HUDEP-2 (cell line): ENCODE data around the gene COPZ1.
A peak's percentile ranks its signal among the peaks of the same experiment; 100 is the strongest.

Experiments
- DNase-seq, 76 experiments: peaks; one replicate each; lab custom pipeline; 2025; ENCODE audit not compliant: unreplicated experiment in 76 of 76; lab: John Stamatoyannopoulos, UW

The COPZ1 gene

DNA sequence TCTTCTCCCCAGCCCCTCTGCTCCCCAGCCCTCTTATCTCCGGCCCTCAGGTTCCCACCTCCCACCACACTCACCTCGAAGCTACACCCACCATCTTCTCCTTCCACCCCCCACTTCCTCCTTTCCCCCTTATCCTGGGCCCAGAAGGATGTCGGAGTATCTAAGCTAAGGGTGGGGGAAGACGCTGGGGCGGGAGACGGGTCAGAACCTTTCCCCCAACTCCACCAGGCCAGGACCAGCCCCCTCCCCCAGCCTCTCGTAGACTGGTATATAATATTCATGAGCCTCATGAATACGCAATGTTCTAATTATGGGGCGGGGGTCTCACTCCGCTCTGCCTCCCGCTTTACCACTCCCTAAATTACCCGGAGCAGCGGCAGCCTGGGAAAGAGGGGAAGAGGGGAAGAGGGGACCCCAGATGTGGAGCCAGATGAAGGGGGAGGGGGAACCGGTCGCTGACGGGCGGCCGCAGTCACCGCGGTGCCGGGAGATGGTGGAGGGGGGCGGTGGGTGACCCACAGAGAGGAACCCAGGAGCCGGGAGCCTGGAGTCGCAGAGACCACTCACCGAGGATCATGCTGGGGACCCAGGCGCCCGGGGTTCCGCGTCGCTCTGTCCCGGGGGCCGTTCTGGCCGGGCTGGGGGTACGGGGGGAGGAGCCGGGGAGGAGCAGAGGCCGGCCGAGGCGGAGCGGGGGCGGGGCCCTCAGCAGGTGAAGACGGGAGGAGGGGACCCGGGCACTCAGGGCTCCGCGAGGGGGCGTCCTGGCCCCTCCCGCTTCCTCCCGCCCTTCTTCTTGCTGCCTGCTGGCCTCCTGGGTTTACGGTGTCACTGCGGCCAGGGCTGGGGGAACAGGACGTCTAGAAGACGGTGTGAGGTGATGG is 66.0 kb downstream of the COPZ1 start:
- peak in 10 of 76 experiments; percentile 11 to 29 (median 18) for DNase-seq

DNA sequence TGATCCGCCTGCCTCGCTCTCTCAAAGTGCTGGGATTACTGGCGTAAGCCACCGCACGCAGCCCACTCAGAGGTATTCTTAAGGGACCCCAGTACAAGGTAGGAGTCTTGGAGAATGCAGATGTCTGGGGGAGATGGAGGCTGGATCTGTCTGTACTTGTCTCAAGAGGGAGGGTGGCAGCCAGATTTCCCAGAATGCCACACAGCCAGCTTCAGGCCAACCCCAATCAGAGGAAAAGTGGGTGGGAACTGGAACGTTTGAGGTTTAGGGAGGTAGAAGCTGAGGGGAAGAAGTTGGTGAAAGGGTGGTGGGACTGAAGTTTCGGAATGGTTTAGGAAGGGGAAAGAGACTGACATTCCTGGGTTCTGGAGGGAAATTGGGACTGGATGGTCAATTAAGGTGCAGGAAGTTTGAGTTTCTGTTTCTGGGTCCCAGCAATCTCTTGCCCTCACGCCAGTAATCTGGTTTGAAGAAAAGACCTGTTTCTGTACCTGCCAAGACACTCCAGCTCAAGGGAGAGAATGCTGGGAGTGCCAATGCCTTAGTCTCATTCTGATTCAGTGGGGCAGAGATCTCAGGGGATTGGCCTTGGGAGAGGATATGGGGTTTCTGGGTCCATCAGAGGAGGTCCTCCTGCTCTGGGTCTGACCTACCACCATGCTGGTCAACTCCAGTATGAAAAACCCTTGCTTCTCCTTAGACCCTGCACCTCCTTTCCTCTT is 67.7 kb downstream of the COPZ1 start:
- DNase-seq: no peak

DNA sequence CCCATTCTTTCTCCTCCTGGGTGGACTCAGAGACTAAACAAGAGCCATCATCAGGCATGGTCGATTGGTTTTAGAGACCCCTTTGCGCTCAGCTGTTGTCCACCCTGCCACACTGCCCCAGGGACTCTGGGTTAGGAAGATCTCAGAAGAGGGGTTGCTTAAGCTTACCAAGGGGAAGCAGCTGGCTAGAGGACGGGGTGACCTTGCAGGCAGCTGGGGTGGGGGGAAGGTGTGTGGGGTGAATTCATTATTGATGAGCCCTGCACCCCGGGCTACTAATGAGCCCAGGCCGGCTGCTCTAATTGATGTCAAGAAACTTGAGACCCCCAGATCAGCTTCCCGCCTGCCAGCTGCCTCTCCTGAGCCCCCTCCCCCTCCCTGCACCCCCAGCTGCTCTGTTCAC is 68.3 kb downstream of the COPZ1 start:
- DNase-seq: no peak

DNA sequence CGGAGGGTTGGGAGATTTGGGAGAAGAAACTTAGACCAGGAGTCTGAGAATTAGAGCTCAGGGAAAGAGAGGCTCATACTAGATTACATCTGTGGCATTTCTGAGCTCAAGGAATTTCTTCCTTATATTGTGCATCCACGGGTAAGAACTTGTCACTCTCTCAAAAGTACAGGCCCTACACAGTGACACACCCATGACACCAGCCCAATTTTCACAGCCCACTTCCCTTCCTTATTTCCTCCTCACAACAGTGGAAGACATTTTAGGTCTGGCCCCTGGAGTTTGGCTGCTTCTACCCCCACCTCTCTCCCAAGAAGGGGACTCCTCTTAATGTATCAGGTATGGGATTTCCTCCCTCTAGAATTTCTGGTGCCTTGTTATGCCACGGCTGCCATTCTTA is 68.8 kb downstream of the COPZ1 start:
- DNase-seq: no peak

DNA sequence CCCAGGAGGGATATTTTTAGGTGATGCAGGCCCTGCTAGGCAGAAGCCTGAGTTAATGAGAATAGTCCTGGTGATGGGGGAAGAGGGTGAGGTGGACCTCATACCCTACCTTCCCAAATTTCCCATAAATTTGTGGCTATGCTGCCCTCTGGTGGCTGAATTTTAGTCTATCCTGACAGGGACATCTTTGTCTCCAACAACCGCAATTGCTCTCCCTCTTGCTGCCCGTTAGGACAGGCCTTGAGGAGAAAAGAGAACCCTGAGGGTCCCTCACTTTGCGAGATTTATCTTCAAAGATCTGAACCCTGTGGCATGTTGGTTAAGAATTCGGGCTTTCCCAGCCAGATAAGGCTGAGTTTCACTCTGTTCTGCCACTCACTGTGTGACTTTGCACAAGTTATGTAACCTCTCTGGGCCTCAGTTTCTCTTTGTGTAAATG is 69.4 kb downstream of the COPZ1 start:
- DNase-seq: peak in 41 of 76 experiments; percentile 10 to 63 (median 30)

DNA sequence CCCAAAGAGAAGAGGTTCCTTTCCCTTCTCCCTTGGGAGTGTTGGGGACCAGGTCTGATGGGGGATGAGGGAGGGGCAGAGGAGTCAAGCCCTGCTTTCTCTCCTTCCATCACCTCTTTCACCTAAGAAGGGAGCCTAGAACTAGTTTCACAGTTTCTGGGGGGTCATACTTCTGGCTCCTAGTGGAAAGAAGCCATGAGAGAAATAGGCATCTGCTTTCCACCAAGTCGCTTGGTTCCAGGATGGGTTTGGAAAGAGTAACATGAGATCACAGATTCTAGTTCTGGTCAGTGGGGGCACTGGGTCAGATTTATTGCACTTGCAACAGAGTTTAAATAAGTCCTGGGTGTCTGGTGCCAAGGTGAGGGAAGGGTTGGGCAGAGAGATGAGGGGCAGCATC is 70.1 kb downstream of the COPZ1 start:
- DNase-seq: no peak

DNA sequence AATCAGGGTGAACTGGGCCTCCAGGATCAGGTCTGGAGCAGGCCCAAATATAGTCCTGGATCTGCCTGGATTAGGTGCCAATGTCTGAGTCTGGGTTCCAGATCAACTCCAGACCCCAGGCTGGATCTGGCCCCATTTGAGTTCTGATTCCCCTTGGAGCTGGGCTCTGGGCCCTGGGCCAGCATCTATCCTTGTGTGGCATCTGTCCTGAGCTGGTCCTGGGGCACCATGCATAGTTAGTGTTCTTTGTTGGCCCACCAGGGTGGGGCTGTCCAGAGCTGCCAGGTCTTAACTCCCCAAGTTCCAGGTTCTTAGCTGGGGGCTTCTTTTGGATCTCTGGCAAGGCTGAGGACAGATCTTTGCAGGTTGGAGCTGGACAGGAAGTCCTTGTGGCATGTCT is 70.6 kb downstream of the COPZ1 start:
- no peak for DNase-seq

DNA sequence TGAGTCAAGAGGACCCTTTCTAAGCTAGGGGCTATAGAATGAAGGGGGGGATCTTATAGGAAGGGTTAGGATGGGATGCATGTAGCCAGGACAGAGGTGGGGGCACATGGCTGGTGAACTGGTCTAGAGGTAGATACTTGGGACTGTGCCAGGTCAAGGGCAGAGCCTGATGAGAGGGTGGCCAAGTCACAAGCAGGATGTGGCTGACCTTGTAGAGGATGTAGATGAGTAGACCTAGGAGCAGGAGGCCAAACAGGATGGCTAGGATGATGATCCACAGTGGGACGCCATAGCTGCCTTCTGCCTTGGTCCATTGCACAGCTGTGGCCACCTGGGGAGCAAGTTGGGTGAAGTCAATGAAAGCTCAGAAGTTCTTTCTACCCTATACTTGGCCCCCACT is 72.2 kb downstream of the COPZ1 start:
- no peak for DNase-seq

DNA sequence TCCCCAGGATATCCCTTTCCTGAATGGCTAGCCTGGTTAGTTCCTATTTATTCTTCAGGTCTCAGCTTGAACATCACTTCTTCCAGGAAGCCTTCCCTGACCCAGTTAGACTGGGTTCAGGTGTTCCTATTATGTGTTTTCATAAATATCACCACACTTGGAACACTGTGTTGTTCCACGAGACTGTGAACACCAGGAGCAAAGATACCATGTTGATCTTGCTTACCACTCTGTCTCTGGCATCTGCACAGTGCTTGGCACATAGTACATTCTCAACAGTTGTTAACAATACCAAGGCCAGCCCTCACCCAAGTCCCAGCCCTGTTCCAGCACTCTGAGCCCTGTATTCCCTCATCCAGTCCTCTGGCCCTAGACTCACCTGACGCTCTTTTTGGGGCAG is 73.3 kb downstream of the COPZ1 start:
- no peak for DNase-seq

DNA sequence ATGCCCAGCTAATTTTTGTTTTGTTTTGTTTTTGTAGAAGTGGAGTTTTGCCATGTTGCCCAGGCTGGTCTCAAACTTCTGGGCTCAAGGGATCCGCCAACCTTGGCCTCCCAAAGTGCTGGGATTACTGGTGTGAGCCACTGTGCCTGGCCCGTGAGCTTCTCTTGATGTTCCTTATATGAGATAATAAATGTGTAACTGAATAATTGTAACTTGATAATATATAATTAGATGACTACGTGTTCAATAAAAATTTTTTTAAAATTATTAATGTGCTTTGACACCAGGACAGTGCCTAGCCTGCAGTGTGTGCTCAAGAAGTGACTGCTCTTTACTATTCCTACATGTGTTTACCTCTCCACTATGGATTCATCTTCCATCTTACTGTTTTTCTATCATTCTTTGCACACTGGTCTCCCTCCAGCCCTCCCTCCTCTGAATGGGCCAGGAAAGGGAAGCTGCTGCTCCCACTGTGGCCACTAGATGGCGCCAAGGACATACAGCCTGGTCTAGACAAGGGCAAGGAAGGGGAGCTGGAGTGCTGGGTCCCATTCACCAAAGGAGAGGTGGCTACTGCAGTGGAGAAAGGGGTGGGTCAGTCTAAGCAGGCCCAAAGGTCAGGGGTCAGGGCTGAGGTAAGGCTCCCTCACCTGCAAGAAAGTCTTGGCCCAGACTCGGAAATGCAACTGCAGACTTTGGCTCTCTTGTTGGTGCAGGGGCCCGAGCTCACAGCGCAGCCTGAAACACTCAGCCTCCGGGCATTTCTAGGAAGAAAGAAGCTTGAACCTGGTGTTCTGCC is 74.3 kb downstream of the COPZ1 start:
- DNase-seq: peak in 69 of 76 experiments; percentile 16 to 85 (median 67)

DNA sequence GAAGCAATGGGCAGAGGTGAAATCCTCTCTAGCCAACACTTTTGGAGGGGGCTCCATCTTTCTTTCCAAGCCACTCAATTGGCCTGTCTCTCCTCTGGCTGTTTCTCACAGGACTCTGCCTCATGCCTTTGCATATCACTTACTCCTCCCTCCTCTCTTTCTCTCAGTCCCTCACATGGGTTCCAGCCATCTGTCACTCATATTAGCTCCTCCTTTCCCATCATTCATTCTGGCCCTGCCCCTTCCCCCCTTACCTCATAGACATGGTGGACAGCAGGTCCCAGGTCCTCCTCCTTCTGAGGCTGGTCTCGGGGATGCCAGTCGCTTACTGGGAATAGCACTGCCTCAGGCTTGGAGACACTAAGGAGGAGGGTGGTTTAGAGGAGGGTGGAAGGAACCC is 76.2 kb downstream of the COPZ1 start:
- no peak for DNase-seq
